ENCODE results near the gene KCNK16. TPM values are rescaled to one million over a fixed set of nuclear protein-coding genes. Genes with fewer than 3 reads are reported as not detected.
A peak's percentile ranks its signal among the peaks of the same experiment; 100 is the strongest.

Gene KCNK16
- total and polyA plus RNA-seq, 2 of the 13 experiments (the other 11 are each of a cell fraction or from before 2014, with no cell fraction given) = not detected

- TF ChIP-seq, protein P1, sequence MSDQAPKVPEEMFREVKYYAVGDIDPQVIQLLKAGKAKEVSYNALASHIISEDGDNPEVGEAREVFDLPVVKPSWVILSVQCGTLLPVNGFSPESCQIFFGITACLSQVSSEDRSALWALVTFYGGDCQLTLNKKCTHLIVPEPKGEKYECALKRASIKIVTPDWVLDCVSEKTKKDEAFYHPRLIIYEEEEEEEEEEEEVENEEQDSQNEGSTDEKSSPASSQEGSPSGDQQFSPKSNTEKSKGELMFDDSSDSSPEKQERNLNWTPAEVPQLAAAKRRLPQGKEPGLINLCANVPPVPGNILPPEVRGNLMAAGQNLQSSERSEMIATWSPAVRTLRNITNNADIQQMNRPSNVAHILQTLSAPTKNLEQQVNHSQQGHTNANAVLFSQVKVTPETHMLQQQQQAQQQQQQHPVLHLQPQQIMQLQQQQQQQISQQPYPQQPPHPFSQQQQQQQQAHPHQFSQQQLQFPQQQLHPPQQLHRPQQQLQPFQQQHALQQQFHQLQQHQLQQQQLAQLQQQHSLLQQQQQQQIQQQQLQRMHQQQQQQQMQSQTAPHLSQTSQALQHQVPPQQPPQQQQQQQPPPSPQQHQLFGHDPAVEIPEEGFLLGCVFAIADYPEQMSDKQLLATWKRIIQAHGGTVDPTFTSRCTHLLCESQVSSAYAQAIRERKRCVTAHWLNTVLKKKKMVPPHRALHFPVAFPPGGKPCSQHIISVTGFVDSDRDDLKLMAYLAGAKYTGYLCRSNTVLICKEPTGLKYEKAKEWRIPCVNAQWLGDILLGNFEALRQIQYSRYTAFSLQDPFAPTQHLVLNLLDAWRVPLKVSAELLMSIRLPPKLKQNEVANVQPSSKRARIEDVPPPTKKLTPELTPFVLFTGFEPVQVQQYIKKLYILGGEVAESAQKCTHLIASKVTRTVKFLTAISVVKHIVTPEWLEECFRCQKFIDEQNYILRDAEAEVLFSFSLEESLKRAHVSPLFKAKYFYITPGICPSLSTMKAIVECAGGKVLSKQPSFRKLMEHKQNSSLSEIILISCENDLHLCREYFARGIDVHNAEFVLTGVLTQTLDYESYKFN (CRISPR knock-in tag; conservative IDR thresholded peaks at IDR 0.05) = peak; percentile 55
- TF ChIP-seq, protein P2, sequence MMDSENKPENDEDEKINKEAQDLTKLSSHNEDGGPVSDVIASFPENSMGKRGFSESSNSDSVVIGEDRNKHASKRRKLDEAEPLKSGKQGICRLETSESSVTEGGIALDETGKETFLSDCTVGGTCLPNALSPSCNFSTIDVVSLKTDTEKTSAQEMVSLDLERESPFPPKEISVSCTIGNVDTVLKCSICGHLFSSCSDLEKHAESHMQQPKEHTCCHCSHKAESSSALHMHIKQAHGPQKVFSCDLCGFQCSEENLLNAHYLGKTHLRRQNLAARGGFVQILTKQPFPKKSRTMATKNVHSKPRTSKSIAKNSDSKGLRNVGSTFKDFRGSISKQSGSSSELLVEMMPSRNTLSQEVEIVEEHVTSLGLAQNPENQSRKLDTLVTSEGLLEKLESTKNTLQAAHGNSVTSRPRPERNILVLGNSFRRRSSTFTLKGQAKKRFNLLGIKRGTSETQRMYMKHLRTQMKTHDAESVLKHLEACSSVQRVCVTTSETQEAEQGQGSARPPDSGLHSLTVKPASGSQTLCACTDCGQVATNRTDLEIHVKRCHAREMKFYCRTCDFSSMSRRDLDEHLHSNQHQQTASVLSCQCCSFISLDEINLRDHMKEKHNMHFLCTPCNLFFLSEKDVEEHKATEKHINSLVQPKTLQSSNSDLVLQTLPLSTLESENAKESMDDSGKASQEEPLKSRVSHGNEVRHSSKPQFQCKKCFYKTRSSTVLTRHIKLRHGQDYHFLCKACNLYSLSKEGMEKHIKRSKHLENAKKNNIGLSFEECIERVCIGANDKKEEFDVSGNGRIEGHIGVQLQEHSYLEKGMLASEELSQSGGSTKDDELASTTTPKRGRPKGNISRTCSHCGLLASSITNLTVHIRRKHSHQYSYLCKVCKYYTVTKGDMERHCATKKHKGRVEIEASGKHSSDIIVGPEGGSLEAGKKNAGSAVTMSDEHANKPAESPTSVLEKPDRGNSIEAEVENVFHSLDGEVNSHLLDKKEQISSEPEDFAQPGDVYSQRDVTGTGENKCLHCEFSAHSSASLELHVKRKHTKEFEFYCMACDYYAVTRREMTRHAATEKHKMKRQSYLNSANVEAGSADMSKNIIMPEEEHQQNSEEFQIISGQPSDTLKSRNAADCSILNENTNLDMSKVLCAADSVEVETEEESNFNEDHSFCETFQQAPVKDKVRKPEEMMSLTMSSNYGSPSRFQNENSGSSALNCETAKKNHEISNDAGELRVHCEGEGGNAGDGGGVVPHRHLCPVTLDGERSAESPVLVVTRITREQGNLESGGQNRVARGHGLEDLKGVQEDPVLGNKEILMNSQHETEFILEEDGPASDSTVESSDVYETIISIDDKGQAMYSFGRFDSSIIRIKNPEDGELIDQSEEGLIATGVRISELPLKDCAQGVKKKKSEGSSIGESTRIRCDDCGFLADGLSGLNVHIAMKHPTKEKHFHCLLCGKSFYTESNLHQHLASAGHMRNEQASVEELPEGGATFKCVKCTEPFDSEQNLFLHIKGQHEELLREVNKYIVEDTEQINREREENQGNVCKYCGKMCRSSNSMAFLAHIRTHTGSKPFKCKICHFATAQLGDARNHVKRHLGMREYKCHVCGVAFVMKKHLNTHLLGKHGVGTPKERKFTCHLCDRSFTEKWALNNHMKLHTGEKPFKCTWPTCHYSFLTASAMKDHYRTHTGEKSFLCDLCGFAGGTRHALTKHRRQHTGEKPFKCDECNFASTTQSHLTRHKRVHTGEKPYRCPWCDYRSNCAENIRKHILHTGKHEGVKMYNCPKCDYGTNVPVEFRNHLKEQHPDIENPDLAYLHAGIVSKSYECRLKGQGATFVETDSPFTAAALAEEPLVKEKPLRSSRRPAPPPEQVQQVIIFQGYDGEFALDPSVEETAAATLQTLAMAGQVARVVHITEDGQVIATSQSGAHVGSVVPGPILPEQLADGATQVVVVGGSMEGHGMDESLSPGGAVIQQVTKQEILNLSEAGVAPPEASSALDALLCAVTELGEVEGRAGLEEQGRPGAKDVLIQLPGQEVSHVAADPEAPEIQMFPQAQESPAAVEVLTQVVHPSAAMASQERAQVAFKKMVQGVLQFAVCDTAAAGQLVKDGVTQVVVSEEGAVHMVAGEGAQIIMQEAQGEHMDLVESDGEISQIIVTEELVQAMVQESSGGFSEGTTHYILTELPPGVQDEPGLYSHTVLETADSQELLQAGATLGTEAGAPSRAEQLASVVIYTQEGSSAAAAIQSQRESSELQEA (CRISPR knock-in tag; IDR thresholded peaks at IDR 0.05; ENCODE audit: not compliant biosample characterization) = no peak
- TF ChIP-seq, protein P3, sequence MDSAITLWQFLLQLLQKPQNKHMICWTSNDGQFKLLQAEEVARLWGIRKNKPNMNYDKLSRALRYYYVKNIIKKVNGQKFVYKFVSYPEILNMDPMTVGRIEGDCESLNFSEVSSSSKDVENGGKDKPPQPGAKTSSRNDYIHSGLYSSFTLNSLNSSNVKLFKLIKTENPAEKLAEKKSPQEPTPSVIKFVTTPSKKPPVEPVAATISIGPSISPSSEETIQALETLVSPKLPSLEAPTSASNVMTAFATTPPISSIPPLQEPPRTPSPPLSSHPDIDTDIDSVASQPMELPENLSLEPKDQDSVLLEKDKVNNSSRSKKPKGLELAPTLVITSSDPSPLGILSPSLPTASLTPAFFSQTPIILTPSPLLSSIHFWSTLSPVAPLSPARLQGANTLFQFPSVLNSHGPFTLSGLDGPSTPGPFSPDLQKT (CRISPR knock-in tag; IDR thresholded peaks at IDR 0.05; ENCODE audit: borderline replicate concordance) = no peak
- TF ChIP-seq ZNF468 (CRISPR knock-in tag; IDR thresholded peaks at IDR 0.05) (no peak), NFKBIZ (CRISPR knock-in tag; IDR thresholded peaks at IDR 0.05) (no peak), GATAD2A (CRISPR knock-in tag; IDR thresholded peaks at IDR 0.05) (peak; percentile 95), YY1 (IDR thresholded peaks at IDR 0.05; ENCODE audit: insufficient read depth, insufficient replicate concordance, low read depth, low read length) (no peak), ZNF138 (CRISPR knock-in tag; IDR thresholded peaks at IDR 0.05; ENCODE audit: low read depth) (no peak), ZNF274 (CRISPR knock-in tag; IDR thresholded peaks at IDR 0.05) (no peak), ZNF101 (CRISPR knock-in tag; IDR thresholded peaks at IDR 0.05; ENCODE audit: borderline replicate concordance, low read depth) (no peak)
- TF ChIP-seq, protein P4, sequence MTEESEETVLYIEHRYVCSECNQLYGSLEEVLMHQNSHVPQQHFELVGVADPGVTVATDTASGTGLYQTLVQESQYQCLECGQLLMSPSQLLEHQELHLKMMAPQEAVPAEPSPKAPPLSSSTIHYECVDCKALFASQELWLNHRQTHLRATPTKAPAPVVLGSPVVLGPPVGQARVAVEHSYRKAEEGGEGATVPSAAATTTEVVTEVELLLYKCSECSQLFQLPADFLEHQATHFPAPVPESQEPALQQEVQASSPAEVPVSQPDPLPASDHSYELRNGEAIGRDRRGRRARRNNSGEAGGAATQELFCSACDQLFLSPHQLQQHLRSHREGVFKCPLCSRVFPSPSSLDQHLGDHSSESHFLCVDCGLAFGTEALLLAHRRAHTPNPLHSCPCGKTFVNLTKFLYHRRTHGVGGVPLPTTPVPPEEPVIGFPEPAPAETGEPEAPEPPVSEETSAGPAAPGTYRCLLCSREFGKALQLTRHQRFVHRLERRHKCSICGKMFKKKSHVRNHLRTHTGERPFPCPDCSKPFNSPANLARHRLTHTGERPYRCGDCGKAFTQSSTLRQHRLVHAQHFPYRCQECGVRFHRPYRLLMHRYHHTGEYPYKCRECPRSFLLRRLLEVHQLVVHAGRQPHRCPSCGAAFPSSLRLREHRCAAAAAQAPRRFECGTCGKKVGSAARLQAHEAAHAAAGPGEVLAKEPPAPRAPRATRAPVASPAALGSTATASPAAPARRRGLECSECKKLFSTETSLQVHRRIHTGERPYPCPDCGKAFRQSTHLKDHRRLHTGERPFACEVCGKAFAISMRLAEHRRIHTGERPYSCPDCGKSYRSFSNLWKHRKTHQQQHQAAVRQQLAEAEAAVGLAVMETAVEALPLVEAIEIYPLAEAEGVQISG (CRISPR knock-in tag; IDR thresholded peaks at IDR 0.05) = peak; percentile 68; the same call in 1 of the 2 replicates
- TF ChIP-seq, protein P5, sequence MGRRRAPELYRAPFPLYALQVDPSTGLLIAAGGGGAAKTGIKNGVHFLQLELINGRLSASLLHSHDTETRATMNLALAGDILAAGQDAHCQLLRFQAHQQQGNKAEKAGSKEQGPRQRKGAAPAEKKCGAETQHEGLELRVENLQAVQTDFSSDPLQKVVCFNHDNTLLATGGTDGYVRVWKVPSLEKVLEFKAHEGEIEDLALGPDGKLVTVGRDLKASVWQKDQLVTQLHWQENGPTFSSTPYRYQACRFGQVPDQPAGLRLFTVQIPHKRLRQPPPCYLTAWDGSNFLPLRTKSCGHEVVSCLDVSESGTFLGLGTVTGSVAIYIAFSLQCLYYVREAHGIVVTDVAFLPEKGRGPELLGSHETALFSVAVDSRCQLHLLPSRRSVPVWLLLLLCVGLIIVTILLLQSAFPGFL (CRISPR knock-in tag; IDR thresholded peaks at IDR 0.05) = no peak
Observed at GRCh38 chr6:39298061-39298460, 24.4 kb downstream of the KCNK16 start (continued).

Data from HepG2 (cell line).